Superior temporal gyrus (tissue), 1 donor: ENCODE measurements around the gene CHRDL2.

Experiments
- DNase-seq: peaks from one replicate; pipeline ENCODE4 v3.0.0-alpha.2; 2016; ENCODE audit errors: extremely low spot score

CHRDL2 gene

GRCh38 chr11:74748211-74749126 lies 17.2 kb upstream of the CHRDL2 start, which contains the start of gene RNF169:
Gene RNF169 (plus strand): TSS chr11:74748849. CDS start chr11:74748881, 32 bp downstream.
- peak; percentile 98 for DNase-seq

DNA sequence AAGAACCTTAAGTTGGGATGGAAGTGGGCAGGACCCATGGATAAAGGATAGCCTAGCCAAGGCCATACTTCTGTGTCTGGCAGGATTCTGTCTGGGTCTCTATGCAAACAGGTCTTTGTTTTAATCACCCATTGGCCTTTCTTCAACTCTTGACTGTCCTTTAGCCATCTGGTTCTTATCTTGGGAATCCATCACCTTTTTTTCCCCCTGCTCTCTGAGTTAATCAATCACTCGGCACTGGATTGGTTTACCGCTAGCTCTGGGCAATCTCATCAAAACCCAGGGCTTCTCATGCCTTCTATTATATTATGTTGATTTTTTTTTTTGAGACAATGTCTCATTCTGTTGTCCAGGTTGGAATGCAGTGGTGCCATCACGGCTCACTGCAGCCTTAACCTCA lies 15.6 kb upstream of the CHRDL2 start:
- DNase-seq: no peak

GRCh38 chr11:74744277-74744676 lies 13.1 kb upstream of the CHRDL2 start:
- DNase-seq: no peak

- no peak for DNase-seq
Measured at GRCh38 chr11:74743640-74744039, 12.4 kb upstream of the CHRDL2 start.

GRCh38 chr11:74742070-74742469 lies 10.8 kb upstream of the CHRDL2 start:
- no peak for DNase-seq

DNA sequence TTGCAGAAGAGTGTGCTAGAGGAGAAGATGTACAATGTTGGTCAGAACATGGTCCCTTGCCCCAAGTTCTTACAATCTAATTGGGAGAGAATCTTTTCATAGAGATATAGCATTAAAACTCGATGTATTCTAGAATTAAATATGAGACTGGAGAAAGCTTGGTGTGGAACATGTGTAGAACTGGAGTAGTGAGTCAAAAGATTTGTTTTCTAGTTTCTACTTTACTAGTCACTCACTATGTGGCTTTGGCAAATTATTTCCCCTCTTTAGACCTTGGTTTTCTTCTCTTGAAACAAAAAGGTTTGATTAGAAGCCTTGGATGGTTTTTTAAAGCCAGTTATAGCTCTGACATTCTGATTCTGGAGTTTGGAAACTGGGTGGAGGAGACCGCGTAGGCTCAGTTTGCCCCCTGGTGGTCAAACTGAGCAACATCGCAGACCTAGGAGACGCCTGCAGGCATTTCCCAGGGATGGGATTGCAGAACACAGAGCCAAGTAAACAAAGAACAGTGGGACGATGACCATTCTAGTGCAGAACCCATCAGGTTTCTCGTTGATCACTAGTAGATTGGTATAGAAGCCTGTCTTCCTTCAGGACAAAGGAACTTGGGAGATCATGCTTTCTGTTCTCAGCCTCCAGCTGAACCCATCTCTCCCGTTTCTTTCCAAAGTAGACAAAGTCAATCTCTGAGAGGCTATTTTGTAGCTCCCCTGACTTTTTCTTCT lies 8.5 kb upstream of the CHRDL2 start:
- DNase-seq: peak; percentile 82

DNA sequence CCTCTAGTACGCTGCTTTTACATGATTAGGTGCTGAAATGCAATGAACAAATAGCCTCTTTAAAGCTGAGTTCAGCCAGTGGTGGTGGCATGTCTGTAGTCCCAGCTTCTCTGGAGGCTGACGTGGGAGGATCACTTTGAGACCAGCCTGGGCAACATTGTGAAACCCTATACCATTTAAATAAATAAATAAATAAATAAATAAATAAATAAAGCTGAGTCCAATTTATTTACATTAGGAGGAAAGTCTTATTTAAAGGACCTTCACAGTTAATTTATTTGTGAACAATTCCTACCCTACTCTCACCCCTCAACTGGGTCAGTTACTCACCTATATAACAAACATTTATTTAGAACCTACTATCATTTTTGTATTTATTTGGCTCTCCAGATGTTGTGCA lies 4.8 kb upstream of the CHRDL2 start:
- no peak for DNase-seq

DNA sequence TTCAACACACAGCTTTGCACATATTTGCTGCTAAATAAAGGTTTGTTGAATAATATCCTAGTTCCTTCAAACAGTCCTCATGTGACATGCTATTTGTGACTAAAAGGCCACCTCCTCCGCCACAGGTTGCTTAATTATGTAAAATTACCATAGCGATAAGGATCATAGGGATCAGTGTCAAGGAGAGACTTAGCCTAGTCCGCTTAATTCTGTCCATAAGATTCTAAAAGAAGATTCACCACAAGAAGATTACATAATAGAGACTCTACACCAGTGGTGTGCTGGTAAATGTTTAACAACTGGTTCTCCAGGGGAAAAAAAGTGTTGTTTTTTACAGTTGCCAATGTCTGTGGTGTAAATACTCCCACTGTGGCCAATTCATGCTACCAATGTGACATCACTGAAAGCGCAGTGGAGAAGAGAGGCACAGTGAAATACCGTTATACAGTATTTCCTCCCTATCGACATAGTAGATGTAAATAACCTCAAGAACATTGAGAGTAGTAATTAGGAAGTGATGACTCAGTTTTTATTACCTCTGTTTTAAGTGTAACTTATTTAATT lies 4.2 kb upstream of the CHRDL2 start:
- DNase-seq: no peak

GRCh38 chr11:74734559-74734925 lies 3.3 kb upstream of the CHRDL2 start:
- DNase-seq: no peak

GRCh38 chr11:74730571-74731260 lies 510 bp downstream of the CHRDL2 start:
- DNase-seq: no peak

- DNase-seq: no peak
Measured at GRCh38 chr11:74729397-74729796, 1.8 kb downstream of the CHRDL2 start.

DNA sequence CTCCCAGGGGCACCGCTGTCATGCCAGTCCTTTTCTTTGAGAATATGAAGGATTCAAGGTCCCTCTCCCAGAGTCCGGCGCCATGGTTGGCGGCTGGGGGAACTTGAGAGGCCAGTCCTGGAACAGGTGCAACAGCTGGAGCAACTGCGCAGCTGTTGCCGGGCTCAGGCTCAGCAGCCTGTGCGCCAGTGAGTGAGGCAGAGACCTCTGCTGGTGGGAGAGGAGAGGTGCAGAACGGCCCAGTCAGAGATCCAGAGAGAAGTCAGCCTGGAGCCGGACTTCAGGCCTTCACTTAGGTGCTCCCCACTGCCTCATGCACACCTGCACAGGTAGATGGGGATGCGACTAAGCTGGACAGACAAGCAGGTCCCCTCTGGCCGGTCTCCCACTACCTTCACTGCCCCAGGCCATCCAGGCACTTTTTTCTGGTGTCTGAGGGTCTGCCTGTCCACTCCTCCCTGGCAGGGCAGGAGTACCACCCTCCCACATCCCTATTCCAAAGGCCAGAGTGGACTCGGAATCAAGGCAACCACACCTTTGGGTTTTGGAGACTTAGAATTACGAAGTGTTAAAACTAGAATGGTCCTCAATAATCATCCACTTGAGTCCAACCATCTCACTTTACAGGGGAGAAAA lies 4.6 kb downstream of the CHRDL2 start:
- peak; percentile 86 for DNase-seq

GRCh38 chr11:74725701-74726100 lies 5.5 kb downstream of the CHRDL2 start:
- DNase-seq: no peak

- DNase-seq: peak; percentile 42
Measured at GRCh38 chr11:74723511-74723910, 7.7 kb downstream of the CHRDL2 start.

GRCh38 chr11:74721479-74721835 lies 9.8 kb downstream of the CHRDL2 start:
- DNase-seq: no peak

DNA sequence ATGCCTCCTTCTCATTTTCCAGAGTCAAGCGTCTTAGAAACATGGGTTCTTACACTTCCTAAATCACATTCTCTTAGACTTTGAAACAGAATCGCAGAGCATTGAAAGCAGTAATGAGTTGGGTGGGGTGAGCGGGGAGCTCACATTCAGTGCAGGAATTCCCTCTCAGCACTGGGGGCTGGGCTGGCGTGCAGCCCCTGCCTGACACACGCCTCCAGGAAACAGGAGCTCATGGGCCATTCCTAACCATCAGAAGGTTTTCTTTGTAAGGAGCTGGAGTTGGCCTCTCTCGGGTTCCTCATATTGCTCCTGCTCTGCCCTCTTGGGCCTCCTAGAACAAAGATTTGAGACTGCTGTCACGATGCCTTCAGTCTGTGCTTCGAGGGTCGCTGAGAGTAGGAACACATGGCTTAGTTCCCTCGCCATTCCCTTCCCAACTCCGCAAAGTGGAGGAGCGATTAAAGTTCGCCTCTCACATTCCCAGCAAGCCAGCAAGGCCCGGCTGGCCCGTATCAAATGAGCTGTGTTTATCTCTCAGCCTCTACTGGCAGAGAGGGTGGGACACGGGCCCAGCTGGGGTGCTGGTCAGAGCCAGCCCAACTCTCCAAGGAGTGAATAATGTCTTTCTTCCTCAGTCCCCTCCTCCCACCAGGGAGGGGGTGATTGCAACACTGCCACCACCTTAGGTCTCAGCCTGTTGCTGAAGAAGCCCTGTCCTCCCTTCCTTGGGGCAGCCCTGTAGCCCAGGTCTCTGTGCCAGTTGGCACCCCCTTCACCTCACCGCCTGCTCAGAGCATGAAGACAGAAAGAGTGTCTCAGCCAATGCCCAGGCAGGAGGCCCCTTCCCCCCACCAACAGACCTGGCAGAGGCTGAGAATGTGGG lies 10.4 kb downstream of the CHRDL2 start:
- peak; percentile 75 for DNase-seq

DNA sequence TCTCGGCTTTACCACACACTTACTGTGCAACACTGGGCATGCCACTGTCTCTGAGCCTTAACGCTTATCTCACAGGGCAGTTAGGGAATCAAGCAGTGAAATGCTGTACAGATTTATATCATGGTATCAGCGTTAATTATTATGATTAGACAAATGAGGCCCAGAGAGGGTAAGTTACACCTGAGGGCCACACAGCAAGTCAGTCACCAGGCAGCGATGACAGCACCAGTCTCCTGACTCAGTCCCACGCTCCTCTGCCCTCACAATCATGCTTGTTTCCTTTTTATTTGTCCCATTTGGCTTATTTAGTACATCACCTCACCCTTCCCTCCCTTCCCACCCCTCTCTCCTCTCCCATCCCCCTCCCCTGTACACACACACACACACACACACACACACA lies 12.2 kb downstream of the CHRDL2 start:
- DNase-seq: no peak

GRCh38 chr11:74717221-74717969 lies 13.8 kb downstream of the CHRDL2 start:
- DNase-seq: no peak

DNA sequence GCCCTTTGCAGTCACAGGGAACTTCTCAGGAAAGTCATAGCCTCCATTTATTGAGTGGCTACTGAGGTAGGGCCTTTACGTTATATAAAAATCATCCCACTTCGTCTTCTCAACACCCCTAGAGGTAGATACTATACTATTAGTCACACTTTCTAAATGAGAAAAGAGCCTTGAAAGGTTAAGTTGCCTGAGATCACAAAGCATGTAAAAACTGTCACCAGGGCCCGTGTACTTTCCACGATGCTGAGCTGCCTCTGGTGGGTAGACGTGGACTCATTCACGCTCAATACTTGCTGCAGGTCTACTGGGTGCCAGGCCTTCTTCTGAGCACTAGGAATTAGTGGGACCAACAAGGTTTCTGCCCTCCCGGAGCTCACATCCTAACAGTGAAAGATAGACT lies 16.3 kb downstream of the CHRDL2 start:
- no peak for DNase-seq

DNA sequence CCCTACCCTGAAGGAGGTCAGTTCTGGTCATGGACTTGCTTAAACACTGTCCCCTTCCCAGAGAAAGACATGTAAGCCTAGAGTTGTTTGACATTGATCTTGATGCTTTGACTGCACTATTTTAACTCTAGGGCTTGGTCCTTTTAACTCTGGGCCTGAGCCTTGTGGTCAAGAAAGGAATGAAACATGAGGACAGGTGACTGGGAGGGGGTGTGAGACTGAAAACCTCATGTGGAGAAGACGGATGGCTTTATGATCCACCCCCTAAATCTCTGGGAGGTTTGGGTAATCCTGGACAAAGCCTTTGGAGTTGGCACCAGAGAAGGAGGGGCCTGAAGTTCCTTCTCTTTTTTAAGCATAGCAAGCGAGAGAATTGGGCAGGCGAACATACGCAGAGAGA lies 17.5 kb downstream of the CHRDL2 start:
- no peak for DNase-seq
